K562 (cell line): ENCODE measurements around the gene PDGFC. TPM values are rescaled to one million over a fixed set of nuclear protein-coding genes. Genes with fewer than 3 reads are reported as not detected.

ENCODE experiments used
- ATAC-seq: fragments of 200-7000 bp; cut with Tn5 transposase; 3 replicates; pipeline ENCODE4 v1.9.1; 2020; ENCODE audit warnings: moderate library complexity
- BruUV-seq: library from RNA; stranded (reverse); fragments of 400-500 nt; replicated peaks from 2 replicates; lab custom pipeline; 2021; lab: Mats Ljungman, UMichigan
- CTCF ChIA-PET: fragments of 300-600 bp; formaldehyde crosslinking; extraction: SDS; loops from one replicate; lab custom pipeline; 2021; ENCODE audit warnings: low intra/inter-chr PET ratio; lab: Yijun Ruan, JAX
- POLR2A ChIA-PET: fragments of 300-600, 350-650 bp; sonication (Branson Sonifier 250); formaldehyde crosslinking; extraction: SDS; loops from one replicate; lab custom pipeline; 2021; ENCODE audit warnings: antibody characterized with exemption, inconsistent platforms; lab: Yijun Ruan, JAX
- DNase-seq, 4 experiments: peaks; one replicate each; pipeline versions ENCODE4 v3.0.0 to v3.0.0-alpha.2; 2011 to 2018; ENCODE audit warnings: low spot score in 3 of 4, mixed read lengths in 3 of 4; ENCODE audit errors: extremely low read depth in 1 of 4
- FAIRE-seq: peaks from 2 replicates; lab custom pipeline; 2011; peaks lifted over from hg19 to GRCh38; lab: Jason Lieb, UNC
- H2AFZ ChIP-seq: 2 replicates; pipeline ENCODE4 v1.6.0; 2011; ENCODE audit warnings: low read depth, low read length, control low read depth, inconsistent platforms
- H3K27ac ChIP-seq: fragments of 200-600 bp; 3 replicates; pipeline ENCODE4 v1.8.0; 2011; ENCODE audit warnings: low read depth, mild to moderate bottlenecking, control low read depth, inconsistent platforms, low read length, moderate library complexity, mixed read lengths; ENCODE audit errors: extremely low read depth
- H3K27me3 ChIP-seq, 2 experiments: fragments of 300-600 bp in 1 of 2; 2 replicates in 1 of 2; 3 replicates in 1 of 2; pipeline versions ENCODE4 v1.6.0 to v1.8.0; 2011; ENCODE audit warnings: inconsistent platforms in 2 of 2, low read length in 2 of 2, mild to moderate bottlenecking in 1 of 2, mixed read lengths in 1 of 2, moderate library complexity in 1 of 2; ENCODE audit not compliant: control insufficient read depth in 2 of 2, insufficient read depth in 2 of 2
- H3K36me3 ChIP-seq: fragments of 300-600 bp; 3 replicates; pipeline ENCODE4 v1.8.0; 2011; ENCODE audit warnings: mild to moderate bottlenecking, low read length, inconsistent platforms; ENCODE audit not compliant: control insufficient read depth, insufficient read depth
- H3K4me1 ChIP-seq, 2 experiments: fragments of 200-600 bp in 1 of 2; replicated peaks in 1 of 2; 2 replicates in 1 of 2; 3 replicates in 1 of 2; pipeline versions ENCODE4 v1.5.1 to v1.8.0; 2011; ENCODE audit warnings: inconsistent platforms in 2 of 2, low read length in 2 of 2, mild to moderate bottlenecking in 1 of 2, mixed read lengths in 1 of 2, moderate library complexity in 1 of 2; ENCODE audit not compliant: control insufficient read depth in 2 of 2, insufficient read depth in 2 of 2
- H3K4me2 ChIP-seq: 2 replicates; pipeline ENCODE4 v1.6.1; 2011; ENCODE audit warnings: low read length, control low read depth, inconsistent platforms, mixed read lengths; ENCODE audit not compliant: insufficient read depth
- H3K4me3 ChIP-seq: fragments of 200-600 bp; sonication (generic), shearing (Covaris generic); 2 replicates; pipeline ENCODE4 v1.5.1; 2016; ENCODE audit warnings: control low read depth, inconsistent platforms
- H3K79me2 ChIP-seq: fragments of 200-600 bp; 3 replicates; pipeline ENCODE4 v1.8.0; 2011; ENCODE audit warnings: low read length, inconsistent platforms; ENCODE audit not compliant: control insufficient read depth, insufficient read depth
- H3K9ac ChIP-seq, 2 experiments: 2 replicates each; pipeline versions ENCODE4 v1.6.0 to v1.6.1; 2011; ENCODE audit warnings: low read depth in 2 of 2, low read length in 2 of 2, control low read depth in 1 of 2, inconsistent platforms in 1 of 2, mild to moderate bottlenecking in 1 of 2, mixed read lengths in 1 of 2; ENCODE audit not compliant: insufficient read depth in 1 of 2
- H3K9me1 ChIP-seq: one replicate; pipeline ENCODE4 v1.6.0; 2011; ENCODE audit warnings: inconsistent platforms, mild to moderate bottlenecking, low read length, moderate library complexity; ENCODE audit not compliant: control insufficient read depth, insufficient read depth
- H3K9me3 ChIP-seq: replicated peaks from 2 replicates; pipeline ENCODE4 v1.5.1; 2011; ENCODE audit warnings: low read depth, low read length, inconsistent platforms; ENCODE audit not compliant: control insufficient read depth, insufficient read depth
- H4K20me1 ChIP-seq: replicated peaks from 2 replicates; pipeline ENCODE4 v1.6.1; 2011; ENCODE audit warnings: low read length, inconsistent platforms, mixed read lengths; ENCODE audit not compliant: control insufficient read depth, insufficient read depth
- CBX8 ChIP-seq: fragments of 200-600 bp; sonication (generic); IDR thresholded peaks from 2 replicates; pipeline ENCODE4 v1.6.1; 2012; ENCODE audit warnings: borderline replicate concordance, mixed run types, low read depth, mild to moderate bottlenecking, moderate library complexity, mixed read lengths, low read length, control low read depth, inconsistent platforms; ENCODE audit not compliant: poor library complexity, severe bottlenecking; ENCODE audit errors: extremely low read depth
- MCM5 ChIP-seq: fragments of 450-650 bp; IDR thresholded peaks from 2 replicates; pipeline ENCODE4 v1.6.1; 2016; ENCODE audit warnings: low read depth
- MLX ChIP-seq, 2 experiments: fragments of 450-650 bp in 1 of 2; sonication (generic) in 1 of 2; formaldehyde crosslinking; conservative IDR thresholded peaks; 2 replicates each; pipeline versions ENCODE4 v1.4.0 to v1.8.1; 2020 to 2022; ENCODE audit warnings: mild to moderate bottlenecking in 1 of 2, missing genetic modification reagents in 1 of 2
- NCOR1 ChIP-seq: fragments of 450-650 bp; IDR thresholded peaks from 2 replicates; pipeline ENCODE4 v1.6.1; 2016; ENCODE audit warnings: mild to moderate bottlenecking, moderate library complexity
- ZBTB40 ChIP-seq, 2 experiments: fragments of 450-650 bp in 1 of 2; sonication (generic) in 1 of 2; formaldehyde crosslinking in 1 of 2; IDR thresholded peaks; 2 replicates each; pipeline versions ENCODE4 v1.7.1 to v1.9.0; 2016 to 2022; ENCODE audit warnings: inconsistent platforms in 1 of 2, mild to moderate bottlenecking in 1 of 2, missing genetic modification reagents in 1 of 2
- WGBS: fragments of 100-300 bp; shearing (Covaris generic); methylation state at CpG from one replicate; pipeline ENCODE4 v1.1.6; 2016; ENCODE audit warnings: low coverage, mixed read lengths; ENCODE audit not compliant: insufficient coverage; ENCODE audit errors: missing lambda C conversion rate; 5-methylcytosine and 5-hydroxymethylcytosine counted together
- in situ Hi-C: fragments of 300-500 bp; cut with MboI; formaldehyde crosslinking; loops from 4 replicates; pipeline ENCODE4 v1.15.0; 2018; ENCODE audit warnings: inconsistent platforms, mixed read lengths
- intact Hi-C: fragments of 100-400 bp; cut with micrococcal nuclease; formaldehyde crosslinking; loops from 2 replicates; pipeline ENCODE4 v1.14.2; 2022
- polyA plus RNA-seq, 8 experiments: library from polyadenylated mRNA; depleted of rRNA in 4 of 8; stranded (reverse) in 5 of 8; unstranded in 3 of 8; fragments of >200 nt; fragmentation: Nextera tagmentation in 2 of 8; fragmentation: Illumina TruSeq in 1 of 8; extraction: Ambion mirVana in 2 of 8; extraction: Trizol in 1 of 8; gene quantifications; 2 replicates each; pipeline versions ENCODE4 v1.2.1 to v1.2.3, GENCODE V29; 2011 to 2014; ENCODE audit warnings: inconsistent platforms in 1 of 8, missing spikeins in 1 of 8
- total RNA-seq, 7 experiments: library from RNA; depleted of rRNA in 6 of 7; stranded (reverse); fragments of >200 nt in 6 of 7; fragmentation: Illumina TruSeq in 2 of 7; extraction: Trizol in 2 of 7; gene quantifications; 2 replicates each; pipeline versions ENCODE4 v1.2.1 to v1.2.3, GENCODE V29; 2011 to 2021; ENCODE audit warnings: low replicate concordance in 1 of 7
- TF ChIP-seq, protein P1 (sequence below): fragments of 450-650 bp; IDR thresholded peaks from 2 replicates; pipeline ENCODE4 v1.7.0; 2016; ENCODE audit warnings: borderline replicate concordance

Gene PDGFC
- total and polyA plus RNA-seq, 9 of the 15 experiments (the other 6 are each of a cell fraction or from before 2014, with no cell fraction given) = not detected

GRCh38 chr4:157012296-157012695 is 40.7 kb upstream of the PDGFC start (continued):
- TF ChIP-seq, protein P1, sequence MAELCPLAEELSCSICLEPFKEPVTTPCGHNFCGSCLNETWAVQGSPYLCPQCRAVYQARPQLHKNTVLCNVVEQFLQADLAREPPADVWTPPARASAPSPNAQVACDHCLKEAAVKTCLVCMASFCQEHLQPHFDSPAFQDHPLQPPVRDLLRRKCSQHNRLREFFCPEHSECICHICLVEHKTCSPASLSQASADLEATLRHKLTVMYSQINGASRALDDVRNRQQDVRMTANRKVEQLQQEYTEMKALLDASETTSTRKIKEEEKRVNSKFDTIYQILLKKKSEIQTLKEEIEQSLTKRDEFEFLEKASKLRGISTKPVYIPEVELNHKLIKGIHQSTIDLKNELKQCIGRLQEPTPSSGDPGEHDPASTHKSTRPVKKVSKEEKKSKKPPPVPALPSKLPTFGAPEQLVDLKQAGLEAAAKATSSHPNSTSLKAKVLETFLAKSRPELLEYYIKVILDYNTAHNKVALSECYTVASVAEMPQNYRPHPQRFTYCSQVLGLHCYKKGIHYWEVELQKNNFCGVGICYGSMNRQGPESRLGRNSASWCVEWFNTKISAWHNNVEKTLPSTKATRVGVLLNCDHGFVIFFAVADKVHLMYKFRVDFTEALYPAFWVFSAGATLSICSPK = no peak
- no peak for TF ChIP-seq CBX8
- TF ChIP-seq, all 486 proteins: peak for 0

DNA sequence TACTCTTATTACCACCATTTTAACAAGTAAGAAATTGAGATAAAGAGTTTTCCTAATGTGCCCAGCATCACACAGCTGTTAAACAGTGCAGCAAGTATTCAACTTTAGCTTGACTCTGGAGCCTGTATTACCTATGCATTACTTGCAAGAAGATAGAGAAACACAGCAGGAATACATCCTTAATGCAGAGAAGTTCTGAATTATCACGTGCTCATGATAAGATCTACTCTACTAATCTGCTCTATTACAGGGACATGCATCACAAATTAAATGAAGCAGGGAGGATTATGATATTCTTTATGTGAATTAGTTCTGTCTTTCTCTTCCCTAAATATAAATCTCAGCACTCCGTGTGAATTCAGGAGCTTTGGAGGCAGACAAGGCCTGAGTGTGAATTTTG is 39.0 kb upstream of the PDGFC start:
- WGBS = 0% methylated on average over 2 of the region's 2 CpGs
- H3K9ac ChIP-seq = no peak overlapping the region
- no peak for TF ChIP-seq MLX (CRISPR knock-in tag; conservative IDR thresholded peaks at IDR 0.05)
- TF ChIP-seq NCOR1 = no peak
- no peak for TF ChIP-seq MCM5
- no peak for TF ChIP-seq ZBTB40 (IDR thresholded peaks at IDR 0.05)
- no peak for TF ChIP-seq ZBTB40 (CRISPR knock-in tag; IDR thresholded peaks at IDR 0.05)
- FAIRE-seq (no peak), ATAC-seq (no peak), DNase-seq (no peak)
- no peaks in the 10 kb centered on the region for H3K9me1 ChIP-seq
- H3K79me2 ChIP-seq = no peaks in the 10 kb centered on the region
- intact Hi-C loops (no loop called here), in situ Hi-C loops (no loop called here)
- no peak overlapping the region for H3K4me2 ChIP-seq
- no peak overlapping the region for H3K27ac ChIP-seq
- BruUV-seq = no TSS peak
- no peak overlapping the region for H2AFZ ChIP-seq
- H3K9me3 ChIP-seq = no peaks in the 10 kb centered on the region
- no peaks in the 10 kb centered on the region for H4K20me1 ChIP-seq
- no peak overlapping the region for H3K4me3 ChIP-seq
- CTCF ChIA-PET = no interaction called here
- no peaks in the 10 kb centered on the region for H3K4me1 ChIP-seq
- no peaks in the 10 kb centered on the region for H3K36me3 ChIP-seq
- H3K27me3 ChIP-seq = no peaks in the 10 kb centered on the region
- POLR2A ChIA-PET = no interaction called here
